HG02840 (cell line): ENCODE results near the gene GPC6.

Experiments
- ATAC-seq: cut with Tn5 transposase; IDR thresholded peaks from one replicate; pipeline ENCODE4 v1.9.1; 2021; ENCODE audit warnings: mild to moderate bottlenecking, moderate library complexity, moderate number of reproducible peaks; ENCODE audit not compliant: unreplicated experiment, low FRiP score

The GPC6 gene

DNA sequence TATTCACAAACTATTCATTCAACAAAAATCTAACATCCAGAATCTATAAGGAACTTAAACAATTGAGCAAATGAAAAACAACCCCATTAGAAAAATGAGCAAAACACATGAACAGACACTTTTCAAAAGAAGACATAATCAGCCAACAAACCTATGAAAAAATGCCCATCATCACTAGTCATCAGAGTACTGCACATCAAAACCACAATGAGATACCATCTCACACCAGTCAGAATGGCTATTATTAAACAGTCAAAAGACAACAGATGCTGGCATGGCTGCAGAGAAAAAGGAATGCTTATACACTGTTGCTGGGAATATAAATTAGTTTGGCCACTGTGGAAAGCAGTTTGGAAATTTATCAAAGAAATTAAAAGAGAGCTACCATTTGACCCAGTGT is 487.6 kb downstream of the GPC6 start:
- no peak for ATAC-seq

DNA sequence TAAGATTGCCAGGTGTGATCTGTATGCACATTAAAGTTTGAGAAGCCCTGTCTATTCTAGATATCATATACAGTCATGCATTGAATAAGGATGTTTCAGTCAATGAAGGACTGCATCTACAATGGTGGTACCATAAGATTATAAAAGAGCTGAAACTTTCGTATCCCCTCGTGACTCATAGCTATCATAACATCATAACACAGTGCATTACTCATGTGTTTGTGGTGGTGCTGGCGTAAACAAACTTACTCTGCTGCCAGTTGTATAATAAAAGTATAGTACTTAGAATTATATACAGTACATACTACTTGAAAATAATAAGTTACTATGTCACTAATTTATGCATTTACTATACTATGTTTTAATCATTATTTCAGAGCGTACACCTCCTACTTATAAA is 489.3 kb downstream of the GPC6 start:
- no peak for ATAC-seq

DNA sequence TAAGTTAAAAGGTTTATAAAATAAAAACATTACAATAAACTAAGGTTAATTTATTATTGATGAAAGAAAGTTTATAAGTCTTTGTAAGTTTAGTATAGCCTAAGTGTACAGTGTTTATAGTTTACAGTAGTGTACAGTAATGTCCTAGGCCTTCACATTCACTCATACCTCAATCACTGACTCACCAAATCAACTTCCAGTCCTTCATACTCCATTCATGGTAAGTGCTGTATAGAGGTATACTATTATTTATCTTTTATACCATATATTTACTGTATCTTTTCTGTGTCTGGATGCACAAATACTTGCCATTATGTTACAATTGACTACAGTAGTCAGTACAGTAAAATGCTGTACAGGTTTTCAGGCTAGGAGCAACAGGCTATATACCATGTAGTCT is 490.0 kb downstream of the GPC6 start:
- ATAC-seq, result no peak

DNA sequence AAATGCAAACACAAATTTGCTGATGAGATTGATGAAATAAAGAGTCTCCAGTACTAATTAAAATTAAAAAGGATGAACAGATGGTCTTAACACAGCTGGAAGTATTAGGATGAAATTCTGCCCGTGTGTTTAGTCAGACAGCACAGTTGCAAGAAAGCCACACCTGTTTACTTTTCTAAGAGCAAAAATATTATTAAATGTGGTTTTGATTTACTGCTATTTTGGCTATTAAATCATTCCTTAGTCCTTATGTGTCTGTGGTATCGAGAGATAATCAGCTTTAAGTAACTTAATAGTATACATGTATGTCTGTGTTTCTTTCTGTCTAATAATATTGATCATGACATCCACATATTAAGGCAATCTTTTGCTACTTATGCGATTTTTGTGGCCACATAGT is 494.9 kb downstream of the GPC6 start:
- no peak for ATAC-seq

DNA sequence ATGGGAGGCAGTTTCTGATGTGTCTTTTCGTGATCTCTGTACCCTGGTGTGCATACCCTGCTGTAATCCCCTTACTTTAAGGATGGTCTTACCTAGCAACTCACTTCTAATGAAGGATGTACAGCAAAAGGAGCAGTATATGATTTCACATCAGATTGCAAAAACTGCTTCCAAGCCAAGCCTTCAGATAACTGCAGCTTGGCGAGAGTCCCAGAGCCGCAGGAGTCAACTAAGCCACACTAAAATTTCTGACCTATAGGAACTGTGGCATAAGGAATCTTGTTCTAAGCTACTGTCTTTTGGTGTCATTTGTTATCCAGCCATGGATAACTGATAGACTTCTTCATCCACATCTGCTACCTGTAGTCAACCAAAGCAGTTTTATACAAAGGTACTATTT is 496.7 kb downstream of the GPC6 start:
- ATAC-seq, result no peak

DNA sequence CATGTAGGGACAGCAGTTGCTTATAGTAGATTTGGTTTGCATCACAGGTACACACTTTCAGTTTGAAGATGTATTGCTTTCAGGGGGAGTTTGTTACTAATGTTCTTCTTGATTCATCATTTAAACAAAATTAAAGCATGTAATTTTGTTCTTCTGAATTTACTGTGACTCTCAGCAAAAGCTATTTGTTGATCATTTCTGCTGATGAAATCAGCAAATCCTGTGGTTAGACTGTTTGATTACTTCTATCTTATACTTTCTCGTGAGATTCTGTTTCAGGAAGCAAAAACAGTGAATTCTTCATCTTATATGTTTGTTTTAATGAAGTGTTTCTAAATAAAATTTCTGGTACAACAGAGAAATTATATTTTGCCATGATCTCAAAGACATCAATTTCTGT is 497.6 kb downstream of the GPC6 start:
- no peak for ATAC-seq

DNA sequence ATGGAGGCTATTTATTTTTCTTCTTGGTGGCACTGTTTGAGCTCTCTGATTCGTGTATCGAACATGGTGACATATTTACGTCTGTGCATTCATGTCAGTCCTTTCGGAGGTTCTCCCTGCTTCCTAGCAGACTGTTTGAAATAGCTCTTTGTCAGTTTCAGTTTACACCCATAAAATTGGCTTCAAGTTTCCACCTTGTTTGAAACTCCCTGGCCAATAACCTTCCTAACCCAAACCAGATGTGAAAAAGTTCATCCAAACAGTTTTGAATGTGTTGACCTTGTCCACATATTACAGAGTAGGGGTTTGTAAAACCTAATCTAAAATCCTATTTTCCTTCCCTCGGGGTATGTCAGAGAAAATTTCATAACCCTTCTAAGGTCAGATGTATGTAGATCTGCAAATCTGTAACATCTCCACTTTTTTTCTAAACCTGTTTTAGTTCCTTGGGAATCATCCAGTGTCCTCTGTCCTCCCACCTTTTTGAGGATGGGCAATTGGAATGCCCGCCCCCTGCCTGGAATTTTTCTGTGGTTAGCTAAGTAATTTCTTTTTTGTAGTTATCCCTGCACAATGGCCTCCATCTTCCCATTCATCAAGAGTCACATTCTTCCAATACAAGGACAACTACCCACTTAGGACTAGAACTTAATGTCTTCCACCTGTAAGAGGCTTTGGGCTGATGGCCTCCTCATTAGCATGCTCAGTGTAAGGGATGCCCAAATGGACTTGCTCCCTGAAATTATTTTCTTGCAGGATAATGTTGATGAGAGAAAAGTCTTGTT is 499.8 kb downstream of the GPC6 start:
- no peak for ATAC-seq

DNA sequence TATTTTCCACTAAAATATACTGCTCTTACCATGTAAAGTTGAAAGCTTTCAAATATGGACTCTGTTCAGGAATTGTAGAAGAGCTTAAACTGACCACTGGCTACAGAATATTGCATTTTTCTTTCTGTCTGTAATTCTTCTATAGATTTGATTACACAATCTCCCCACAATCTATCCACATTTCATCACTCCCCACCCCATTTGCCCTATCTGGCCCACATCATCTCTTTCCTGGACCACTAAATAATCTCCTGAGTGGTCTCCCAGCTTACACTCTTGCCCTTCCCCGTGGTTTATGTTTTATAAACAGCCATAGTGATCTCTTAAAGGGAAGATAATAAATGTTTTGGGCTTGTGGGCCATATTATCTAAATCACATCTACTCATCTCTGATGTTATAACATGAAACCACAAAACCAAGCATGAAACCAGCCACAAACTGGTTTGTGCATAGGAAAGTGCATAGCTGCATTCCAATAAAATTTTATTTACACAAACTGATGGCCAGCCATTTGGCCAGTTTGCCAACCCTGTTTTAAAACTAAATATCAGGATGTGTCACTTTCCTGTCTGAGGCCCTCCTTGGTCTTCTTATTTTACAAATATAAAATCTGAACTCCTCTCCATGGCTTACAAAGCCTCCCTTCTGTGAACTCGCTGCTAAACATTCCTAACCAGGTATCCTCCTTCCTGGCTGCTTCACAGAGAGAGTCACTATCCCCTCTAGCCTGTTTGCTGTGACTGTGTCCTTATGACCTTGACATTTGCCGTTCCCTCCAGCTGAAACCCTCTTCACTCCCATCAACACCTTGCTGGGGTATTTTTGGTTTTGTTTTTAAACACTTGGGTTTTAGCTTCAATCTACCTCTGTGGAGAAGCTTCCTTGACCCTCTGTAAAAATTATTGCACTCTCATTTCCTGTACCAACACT is 500.9 kb downstream of the GPC6 start:
- no peak for ATAC-seq

DNA sequence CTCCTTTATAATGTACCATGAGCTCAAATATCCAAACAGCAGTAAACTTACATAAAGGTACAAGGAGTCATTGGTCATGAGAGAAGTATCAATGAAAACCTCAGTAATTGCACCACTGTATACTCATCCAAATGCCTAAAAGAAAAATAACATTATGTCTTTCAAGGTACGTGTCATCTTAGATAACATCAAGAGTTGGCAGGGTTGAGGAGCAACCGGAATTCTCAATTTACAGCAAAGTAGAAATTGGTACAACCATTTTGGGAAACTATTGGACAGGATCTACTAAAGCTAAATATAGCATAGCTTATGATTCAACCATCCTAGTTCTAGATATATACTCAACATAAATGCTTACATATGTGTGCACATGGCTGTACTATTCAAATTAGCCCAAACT is 502.8 kb downstream of the GPC6 start:
- ATAC-seq, result no peak

DNA sequence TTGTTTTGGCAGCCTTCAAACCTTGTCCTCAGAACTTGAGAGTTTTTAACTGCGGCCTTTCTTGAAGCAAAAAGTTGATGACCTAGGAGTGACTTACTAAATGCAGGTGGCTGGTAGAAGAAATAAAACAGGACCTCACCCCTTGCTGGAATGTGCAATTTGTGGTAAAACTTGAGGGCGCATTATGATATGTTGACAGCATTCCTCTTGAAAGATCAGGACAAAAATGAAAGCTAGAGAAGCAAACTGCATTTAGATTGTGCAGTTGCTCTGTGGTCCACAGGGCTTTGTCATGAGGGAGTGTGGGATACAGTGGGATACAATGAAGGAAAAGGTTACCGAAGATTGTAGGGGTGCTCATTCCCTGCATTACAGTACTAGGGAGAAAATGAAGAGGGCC is 504.2 kb downstream of the GPC6 start:
- no peak for ATAC-seq

DNA sequence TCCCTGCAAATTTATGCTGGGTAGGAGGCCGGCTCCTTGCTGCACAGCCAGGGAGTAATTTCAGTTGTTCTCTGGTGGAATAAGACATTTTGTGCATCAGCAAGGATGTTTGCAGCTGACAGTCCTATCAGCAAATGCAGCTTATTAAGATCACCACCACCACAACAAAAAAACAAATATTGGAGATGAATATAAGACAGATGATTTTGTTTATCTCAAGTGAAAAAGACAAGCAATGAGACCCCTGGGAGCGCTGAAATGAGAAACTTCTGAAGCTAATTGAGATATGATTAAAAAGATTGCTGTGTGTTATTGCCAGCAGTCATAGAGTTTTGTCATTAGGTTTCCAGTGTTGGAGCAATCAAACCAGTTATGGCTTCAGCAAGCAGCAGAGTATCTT is 505.6 kb downstream of the GPC6 start:
- ATAC-seq, result no peak

DNA sequence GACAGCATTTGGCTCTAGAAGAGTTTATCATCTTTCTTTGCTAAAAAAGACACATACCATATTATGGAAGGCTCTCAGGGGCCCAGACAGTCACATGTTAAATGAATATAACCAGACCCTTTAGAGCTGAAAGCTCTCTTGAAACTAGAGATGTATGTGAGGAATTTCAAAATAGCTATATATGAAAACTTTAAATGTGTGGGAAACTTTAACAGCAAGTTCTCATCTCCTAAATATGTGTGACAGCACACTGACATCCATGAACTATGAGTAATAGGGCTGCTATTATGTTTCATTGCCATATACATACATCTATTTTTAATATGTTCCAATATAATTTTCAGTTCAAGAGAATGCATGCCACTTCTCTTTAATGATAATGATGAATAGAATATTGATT is 509.5 kb downstream of the GPC6 start:
- ATAC-seq, result no peak

DNA sequence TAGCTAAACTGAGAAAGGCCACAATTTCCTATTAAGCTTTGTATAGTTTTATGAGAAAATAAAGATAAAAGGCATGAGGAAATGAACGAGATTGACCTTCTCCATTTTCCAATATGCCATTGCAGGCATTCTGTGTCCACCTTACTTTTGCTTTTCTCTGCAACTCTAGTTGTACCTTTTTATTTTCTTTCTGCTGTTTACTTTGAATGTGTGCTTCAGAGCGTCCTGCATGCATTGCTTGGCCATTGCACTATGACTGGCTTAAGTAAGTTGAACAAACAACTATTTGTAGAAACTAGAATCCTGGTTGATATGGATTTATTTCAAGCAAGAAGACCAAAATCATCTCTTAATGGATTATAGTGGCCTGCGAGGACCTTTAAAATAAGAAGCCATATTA is 510.3 kb downstream of the GPC6 start:
- ATAC-seq, result no peak

DNA sequence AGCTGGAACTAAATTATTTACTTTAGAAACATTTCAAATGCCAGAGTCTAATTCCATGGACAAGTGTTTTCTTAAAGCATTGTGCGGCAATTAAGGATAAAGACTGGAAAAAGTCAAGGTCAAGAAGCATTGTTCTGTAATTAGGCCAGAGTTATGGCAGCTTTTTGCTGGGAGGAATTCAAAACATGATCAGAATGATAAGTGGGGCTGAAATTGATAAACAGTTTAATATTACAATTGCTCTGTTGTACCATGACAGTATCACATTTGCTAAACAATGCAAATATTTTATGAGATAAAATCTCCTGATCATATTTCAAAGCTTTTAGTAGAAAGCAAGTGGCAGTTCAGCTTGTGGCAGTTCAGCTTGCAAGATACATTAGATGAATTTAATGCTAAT is 513.7 kb downstream of the GPC6 start:
- ATAC-seq, result no peak

DNA sequence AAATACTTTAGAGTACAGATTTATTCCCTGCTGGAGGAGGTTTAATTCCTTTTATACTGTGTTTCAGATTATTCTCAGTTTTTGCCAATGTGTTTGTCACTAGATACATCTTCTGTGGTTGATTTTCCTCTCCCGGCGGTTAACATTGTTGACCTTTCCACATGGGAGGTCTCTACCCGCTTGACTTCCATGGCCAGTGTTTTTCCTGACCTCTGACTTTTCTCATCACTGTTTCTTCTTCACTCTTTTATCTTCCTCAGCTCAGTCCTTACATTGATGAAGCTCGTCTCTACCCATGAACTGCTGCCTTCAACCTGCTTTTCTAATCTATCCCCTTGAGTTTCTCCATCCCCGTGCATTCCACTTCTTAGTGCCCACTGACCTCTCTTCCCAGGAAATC is 517.4 kb downstream of the GPC6 start:
- ATAC-seq, result no peak

DNA sequence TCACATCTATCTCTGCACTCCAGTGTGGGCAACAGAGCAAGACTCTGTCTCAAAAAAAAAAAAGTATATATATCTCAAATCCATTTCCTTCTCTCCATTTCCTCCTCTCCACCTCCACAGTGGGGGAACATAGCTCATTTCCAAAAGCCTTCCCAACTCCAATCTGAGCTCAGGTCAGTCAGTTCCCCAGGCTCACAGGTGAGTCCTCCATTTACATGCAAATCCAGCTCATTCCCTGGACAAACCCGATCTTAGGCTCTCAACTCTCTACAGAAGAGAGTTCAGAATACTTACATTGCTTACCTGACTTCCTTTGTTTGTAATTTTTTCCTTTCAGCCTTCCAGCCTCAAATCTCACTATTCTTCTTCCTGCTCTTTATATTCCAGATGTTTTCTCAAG is 518.3 kb downstream of the GPC6 start:
- no peak for ATAC-seq

DNA sequence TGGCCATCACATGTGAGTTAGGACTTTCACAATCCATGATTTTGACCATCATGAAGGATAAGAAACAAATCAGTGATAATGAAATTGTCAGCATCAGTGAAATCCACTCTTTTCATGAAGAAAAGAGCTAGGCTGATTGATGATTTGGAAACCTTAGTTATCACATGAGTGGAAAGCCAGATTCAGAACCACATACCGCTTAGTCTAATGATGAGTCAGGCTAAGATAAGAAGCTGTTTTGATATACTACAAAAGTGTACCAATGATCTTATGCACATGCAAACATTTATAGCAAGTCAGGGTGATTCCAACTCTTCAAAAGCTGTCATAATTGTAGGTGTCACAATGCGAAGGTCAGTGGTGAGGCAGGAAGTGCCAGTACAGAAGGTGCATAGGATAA is 519.3 kb downstream of the GPC6 start:
- no peak for ATAC-seq

DNA sequence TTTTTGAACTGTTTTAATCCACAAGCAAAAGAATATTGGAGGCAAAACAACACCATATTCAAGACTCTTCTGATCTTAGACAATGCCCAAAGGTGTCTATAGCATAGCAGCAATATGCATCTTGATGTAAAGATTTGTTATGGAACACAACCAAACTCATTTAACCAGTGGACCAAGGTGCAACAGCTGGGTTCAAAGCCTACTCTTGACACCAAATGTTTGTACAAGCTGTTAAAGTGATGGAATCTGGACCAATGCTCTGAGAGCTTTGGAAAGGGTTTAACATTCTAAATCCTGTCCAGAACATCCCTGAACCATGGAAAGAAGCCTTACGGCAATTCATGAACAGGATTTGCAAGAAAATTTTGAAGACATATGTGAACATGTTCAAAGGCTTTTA is 520.0 kb downstream of the GPC6 start:
- no peak for ATAC-seq

DNA sequence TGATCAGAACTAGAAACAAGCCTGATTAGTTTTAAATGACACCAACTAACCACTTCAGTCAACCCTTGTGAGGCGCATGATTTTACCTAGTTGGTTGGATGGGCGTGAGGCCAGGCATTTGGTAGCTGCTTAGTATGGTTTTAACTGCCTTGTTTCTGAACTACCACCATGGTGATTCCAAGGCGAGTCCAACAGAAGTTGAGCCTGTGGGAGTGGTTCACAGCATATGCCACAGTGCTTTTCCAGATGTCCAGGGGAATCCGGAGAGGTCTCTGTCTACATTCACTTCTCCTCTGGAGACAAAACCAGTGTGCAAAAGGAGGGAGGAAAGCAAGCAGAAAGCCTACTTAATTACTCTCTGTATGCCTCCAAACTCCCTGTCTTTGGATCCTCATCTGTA is 524.1 kb downstream of the GPC6 start:
- no peak for ATAC-seq

DNA sequence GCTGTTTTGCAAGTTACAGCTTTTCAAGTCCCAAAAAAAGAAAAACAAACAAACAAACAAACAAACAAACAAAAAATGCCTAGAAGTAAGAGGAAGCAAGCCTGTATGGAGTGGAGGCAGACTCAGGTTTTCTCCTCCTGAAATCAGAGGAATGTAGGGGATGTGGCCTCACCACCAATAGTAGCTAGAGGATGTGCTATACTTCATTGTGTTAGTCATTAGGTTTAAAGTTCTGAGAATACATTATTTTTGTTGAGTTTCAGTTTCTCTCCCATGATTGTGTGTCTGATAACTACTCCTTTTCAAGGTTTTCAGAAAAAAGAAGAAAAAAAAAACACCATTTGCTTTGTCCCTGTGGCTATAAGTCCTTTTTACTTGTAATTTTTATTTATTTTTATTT is 524.5 kb downstream of the GPC6 start:
- ATAC-seq, result no peak

DNA sequence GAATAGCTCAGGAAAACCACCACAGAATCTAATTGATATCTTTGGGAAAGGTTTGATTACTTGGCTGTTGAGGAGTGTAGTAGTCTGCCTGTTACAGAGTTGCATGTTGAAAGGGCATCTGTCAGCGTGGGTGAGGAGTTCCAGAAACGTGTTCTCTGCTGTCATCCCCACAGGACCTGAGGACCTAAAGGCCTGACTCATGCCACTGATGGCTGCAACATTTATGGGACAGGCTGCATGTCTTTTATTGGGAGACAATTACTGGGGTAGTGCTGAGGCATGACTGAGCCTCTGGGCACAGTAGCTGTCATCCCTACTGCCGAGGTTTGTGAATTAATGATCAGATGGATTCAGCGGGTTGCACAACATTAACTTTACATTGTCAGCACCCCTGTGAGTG is 525.9 kb downstream of the GPC6 start:
- no peak for ATAC-seq

DNA sequence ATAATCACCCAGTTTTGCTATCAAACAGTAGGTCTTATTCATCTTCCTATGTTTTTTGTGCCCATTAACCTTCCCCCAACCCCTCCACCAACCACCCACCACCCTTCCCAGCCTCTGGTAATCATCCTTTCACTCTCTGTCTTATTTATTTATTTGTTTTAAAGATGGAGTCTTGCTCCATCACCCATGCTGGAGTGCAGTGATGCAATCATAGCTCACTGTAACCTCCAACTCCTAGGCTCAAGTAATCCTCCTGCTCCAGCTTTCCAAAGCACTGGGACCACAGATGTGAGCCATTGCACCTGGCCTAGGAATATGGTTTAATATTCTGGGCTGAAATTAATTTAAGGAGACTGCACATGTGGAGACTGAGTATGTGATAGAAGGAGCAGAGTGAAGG is 527.0 kb downstream of the GPC6 start:
- ATAC-seq, result no peak
